A549 (cell line): ENCODE results near the gene LBX2.

Source experiments
- CHD2 ChIP-seq: fragments of 150-350 bp; IDR thresholded peaks from 2 replicates; pipeline ENCODE4 v1.6.1; 2014; ENCODE audit warnings: low read length; ENCODE audit not compliant: partially characterized antibody
- NFE2L2 ChIP-seq: fragments of 150-350 bp; conservative IDR thresholded peaks from 2 replicates; pipeline ENCODE4 v1.6.1; 2014; ENCODE audit warnings: low read length
- TF ChIP-seq, protein P1 (sequence below): fragments of >200 bp; sonication (Bioruptor Twin); formaldehyde crosslinking; IDR thresholded peaks from 3 replicates; pipeline ENCODE4 v1.5.1; 2016

GRCh38 chr2:74481431-74481830 is 18.0 kb downstream of the LBX2 start:
- no peak for TF ChIP-seq NFE2L2
- TF ChIP-seq, protein P1, sequence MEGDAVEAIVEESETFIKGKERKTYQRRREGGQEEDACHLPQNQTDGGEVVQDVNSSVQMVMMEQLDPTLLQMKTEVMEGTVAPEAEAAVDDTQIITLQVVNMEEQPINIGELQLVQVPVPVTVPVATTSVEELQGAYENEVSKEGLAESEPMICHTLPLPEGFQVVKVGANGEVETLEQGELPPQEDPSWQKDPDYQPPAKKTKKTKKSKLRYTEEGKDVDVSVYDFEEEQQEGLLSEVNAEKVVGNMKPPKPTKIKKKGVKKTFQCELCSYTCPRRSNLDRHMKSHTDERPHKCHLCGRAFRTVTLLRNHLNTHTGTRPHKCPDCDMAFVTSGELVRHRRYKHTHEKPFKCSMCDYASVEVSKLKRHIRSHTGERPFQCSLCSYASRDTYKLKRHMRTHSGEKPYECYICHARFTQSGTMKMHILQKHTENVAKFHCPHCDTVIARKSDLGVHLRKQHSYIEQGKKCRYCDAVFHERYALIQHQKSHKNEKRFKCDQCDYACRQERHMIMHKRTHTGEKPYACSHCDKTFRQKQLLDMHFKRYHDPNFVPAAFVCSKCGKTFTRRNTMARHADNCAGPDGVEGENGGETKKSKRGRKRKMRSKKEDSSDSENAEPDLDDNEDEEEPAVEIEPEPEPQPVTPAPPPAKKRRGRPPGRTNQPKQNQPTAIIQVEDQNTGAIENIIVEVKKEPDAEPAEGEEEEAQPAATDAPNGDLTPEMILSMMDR: no peak
- no peak for TF ChIP-seq CHD2
